ENCODE data around the gene KSR1. TPM values are rescaled to one million over a fixed set of nuclear protein-coding genes. Genes with fewer than 3 reads are reported as not detected.

Gene KSR1
- total and polyA plus RNA-seq, 9 of the 15 experiments (the other 6 are each of a cell fraction or from before 2014, with no cell fraction given) = 1.4 to 51.7 (median 18.4) TPM

DNA sequence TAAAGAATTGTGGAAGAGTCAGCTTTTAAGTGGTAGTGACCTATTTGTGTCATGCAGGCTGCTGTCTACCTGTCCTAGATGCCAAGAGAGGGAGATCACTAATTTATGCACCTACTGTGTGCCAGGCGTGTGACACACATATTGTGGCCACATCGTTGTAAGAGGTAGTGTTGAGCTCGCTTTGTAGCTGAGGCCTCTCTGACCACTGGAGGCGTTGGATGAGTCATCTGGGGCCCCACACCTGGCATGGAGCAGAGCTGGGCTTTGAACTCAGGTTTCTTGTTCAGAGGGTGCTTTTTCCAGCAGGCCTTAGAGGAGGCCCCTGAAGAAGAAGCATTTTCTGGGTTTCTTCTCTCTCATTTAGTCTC, 122.5 kb downstream of the KSR1 start (continued):
- TF ChIP-seq ETS2 (tag; IDR thresholded peaks at IDR 0.05; ENCODE audit: borderline replicate concordance, poor library complexity, severe bottlenecking) (no peak), NR3C1 (CRISPR knock-in tag; IDR thresholded peaks at IDR 0.05) (no peak)

DNA sequence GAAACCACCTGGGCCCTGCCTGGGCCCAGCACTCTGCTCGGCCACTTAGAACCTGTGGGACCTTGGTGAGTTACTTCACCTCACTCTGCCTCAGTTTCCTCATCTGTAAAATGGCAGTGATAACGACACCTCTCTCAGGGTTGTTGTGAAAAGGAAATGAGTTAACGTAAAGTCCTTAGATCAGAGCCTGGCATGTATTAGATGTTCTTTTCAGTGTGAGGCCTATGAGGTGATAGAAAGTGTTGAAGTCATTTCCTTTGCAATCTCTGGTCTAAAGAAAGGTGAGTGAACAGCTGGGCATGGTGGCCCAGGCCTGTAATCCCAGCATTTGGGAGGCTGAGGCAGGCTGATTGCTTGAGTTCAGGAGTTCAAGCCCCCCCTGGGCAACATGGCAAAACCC, 123.1 kb downstream of the KSR1 start:
- ATAC-seq = no peak
- Histone ChIP-seq H3K36me3 (ENCODE audit: control insufficient read depth, insufficient read depth, low read length) (peaks cover 47% of the 10 kb centered on the region; the same call in 2 of the 3 replicates), H3K4me2 (ENCODE audit: insufficient read depth, low read length) (no peak overlapping the region), H3K27me3 (ENCODE audit: control insufficient read depth in 2 of 2, insufficient read depth in 2 of 2, low read length in 2 of 2) (no peaks in the 10 kb centered on the region), H4K20me1 (replicated peaks; ENCODE audit: control insufficient read depth, insufficient read depth, low read length) (no peaks in the 10 kb centered on the region), H3K9me3 (replicated peaks; ENCODE audit: control insufficient read depth, insufficient read depth, low read depth, low read length) (no peaks in the 10 kb centered on the region), H2AFZ (ENCODE audit: low read depth, low read length) (no peak overlapping the region), H3K4me3 (no peak overlapping the region), H3K27ac (ENCODE audit: extremely low read depth, low read depth, low read length) (no peak overlapping the region; the same call in 2 of the 3 replicates), H3K9me1 (ENCODE audit: control insufficient read depth, insufficient read depth, low read length) (no peaks in the 10 kb centered on the region), H3K79me2 (ENCODE audit: control insufficient read depth, insufficient read depth, low read length) (peaks cover 54% of the 10 kb centered on the region), H3K4me1 (replicated peaks in 1 of 2; ENCODE audit: control insufficient read depth in 2 of 2, insufficient read depth in 2 of 2, low read length in 2 of 2) (peaks cover 48 to 66% of the 10 kb centered on the region in 2 experiments), H3K9ac (ENCODE audit: insufficient read depth in 1 of 2, low read depth in 2 of 2, low read length in 2 of 2) (no peak overlapping the region; a peak in 1 of 4 replicates)
- intact Hi-C loops (cut with micrococcal nuclease) (loop anchor here (10.0 kb wide), 3 partner anchors 85 to 495 kb away; no protein-coding TSS in a partner anchor), in situ Hi-C loops (cut with MboI) (no loop called here)
- CTCF ChIA-PET (ENCODE audit: low intra/inter-chr PET ratio) = no interaction called here
- 0 out of 2 replicates have a peak, but pooled peaks have one; percentile 15 for TF ChIP-seq PTRF (tag; IDR thresholded peaks at IDR 0.05)
- peak; percentile 29 for TF ChIP-seq RBM25 (IDR thresholded peaks at IDR 0.05; ENCODE audit: low read depth, low read length, severe bottlenecking)
- TF ChIP-seq, protein P1, sequence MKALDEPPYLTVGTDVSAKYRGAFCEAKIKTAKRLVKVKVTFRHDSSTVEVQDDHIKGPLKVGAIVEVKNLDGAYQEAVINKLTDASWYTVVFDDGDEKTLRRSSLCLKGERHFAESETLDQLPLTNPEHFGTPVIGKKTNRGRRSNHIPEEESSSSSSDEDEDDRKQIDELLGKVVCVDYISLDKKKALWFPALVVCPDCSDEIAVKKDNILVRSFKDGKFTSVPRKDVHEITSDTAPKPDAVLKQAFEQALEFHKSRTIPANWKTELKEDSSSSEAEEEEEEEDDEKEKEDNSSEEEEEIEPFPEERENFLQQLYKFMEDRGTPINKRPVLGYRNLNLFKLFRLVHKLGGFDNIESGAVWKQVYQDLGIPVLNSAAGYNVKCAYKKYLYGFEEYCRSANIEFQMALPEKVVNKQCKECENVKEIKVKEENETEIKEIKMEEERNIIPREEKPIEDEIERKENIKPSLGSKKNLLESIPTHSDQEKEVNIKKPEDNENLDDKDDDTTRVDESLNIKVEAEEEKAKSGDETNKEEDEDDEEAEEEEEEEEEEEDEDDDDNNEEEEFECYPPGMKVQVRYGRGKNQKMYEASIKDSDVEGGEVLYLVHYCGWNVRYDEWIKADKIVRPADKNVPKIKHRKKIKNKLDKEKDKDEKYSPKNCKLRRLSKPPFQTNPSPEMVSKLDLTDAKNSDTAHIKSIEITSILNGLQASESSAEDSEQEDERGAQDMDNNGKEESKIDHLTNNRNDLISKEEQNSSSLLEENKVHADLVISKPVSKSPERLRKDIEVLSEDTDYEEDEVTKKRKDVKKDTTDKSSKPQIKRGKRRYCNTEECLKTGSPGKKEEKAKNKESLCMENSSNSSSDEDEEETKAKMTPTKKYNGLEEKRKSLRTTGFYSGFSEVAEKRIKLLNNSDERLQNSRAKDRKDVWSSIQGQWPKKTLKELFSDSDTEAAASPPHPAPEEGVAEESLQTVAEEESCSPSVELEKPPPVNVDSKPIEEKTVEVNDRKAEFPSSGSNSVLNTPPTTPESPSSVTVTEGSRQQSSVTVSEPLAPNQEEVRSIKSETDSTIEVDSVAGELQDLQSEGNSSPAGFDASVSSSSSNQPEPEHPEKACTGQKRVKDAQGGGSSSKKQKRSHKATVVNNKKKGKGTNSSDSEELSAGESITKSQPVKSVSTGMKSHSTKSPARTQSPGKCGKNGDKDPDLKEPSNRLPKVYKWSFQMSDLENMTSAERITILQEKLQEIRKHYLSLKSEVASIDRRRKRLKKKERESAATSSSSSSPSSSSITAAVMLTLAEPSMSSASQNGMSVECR (CRISPR knock-in tag; IDR thresholded peaks at IDR 0.05) = no peak
- POLR2A ChIA-PET = interaction anchor here (0.5 to 1.5 kb wide), 7 partner anchors 8 to 849 kb away, joined by 3 to 8 read pairs (median 3); no protein-coding TSS in a partner anchor
- 95% methylated on average over 3 of the region's 3 CpGs for WGBS (ENCODE audit: insufficient coverage, low coverage, missing lambda C conversion rate)
- no peak for FAIRE-seq
- DNase-seq (ENCODE audit: extremely low read depth in 1 of 4, low spot score in 3 of 4) = no peak
- BruUV-seq (replicated peaks) = no TSS peak
